ENCODE results near the gene TBC1D20.
"Not testable (repeated sequence)": the region's sequence is repeated elsewhere in the genome, so short reads cannot be mapped to it uniquely, and the experiment has no call there.

TBC1D20 gene

DNA sequence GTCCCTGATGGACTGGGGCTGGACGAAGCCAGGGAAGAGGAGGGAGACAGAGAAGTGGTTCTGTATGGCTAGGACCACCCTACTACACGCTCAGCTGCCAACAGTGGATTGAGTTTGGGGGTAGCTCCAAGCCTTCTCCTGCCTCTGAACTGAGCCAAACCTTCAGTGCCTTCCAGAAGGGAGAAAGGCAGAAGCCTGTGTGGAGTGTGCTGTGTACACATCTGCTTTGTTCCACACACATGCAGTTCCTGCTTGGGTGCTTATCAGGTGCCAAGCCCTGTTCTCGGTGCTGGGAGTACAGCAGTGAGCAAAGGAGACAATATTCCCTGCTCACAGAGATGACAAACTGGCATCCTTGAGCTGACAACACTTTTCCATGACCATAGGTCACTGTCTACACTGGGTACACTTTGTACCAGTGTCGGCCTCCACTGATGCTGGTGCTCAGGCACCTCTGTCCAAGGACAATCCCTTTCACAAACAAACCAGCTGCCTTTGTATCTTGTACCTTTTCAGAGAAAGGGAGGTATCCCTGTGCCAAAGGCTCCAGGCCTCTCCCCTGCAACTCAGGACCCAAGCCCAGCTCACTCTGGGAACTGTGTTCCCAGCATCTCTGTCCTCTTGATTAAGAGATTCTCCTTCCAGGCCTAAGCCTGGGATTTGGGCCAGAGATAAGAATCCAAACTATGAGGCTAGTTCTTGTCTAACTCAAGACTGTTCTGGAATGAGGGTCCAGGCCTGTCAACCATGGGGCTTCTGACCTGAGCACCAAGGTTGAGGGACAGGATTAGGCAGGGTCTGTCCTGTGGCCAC lies 65.5 kb downstream of the TBC1D20 start:
- Histone ChIP-seq H3K79me2 (ENCODE audit: control insufficient read depth, insufficient read depth, low read length) (no peaks in the 10 kb centered on the region), H2BK15ac (replicated peaks; ENCODE audit: low read depth) (no peak overlapping the region), H3K4me1 (ENCODE audit: control insufficient read depth, low read depth, low read length) (no peaks in the 10 kb centered on the region)

GRCh38 chr20:396252-396618 lies 66.1 kb downstream of the TBC1D20 start:
- Histone ChIP-seq H2BK5ac (ENCODE audit: low read length) (no peak overlapping the region), H3K36me3 (ENCODE audit: control insufficient read depth, insufficient read depth, low read length) (no peaks in the 10 kb centered on the region), H3K27me3 (ENCODE audit: insufficient read depth, low read length, poor library complexity) (no peaks in the 10 kb centered on the region), H4K5ac (ENCODE audit: low read length) (no peak overlapping the region), H3K9ac (ENCODE audit: low read length) (no peak overlapping the region), H3K23ac (ENCODE audit: low read length) (no peak overlapping the region), H3K79me2 (ENCODE audit: control insufficient read depth, insufficient read depth, low read length) (no peaks in the 10 kb centered on the region), H3K56ac (ENCODE audit: low read length) (no peak overlapping the region), H4K8ac (ENCODE audit: low read depth, low read length) (no peak overlapping the region), H3K27ac (ENCODE audit: low read depth, low read length) (no peak overlapping the region), H2AK5ac (ENCODE audit: low read length) (no peak overlapping the region), H3K18ac (ENCODE audit: low read length) (no peak overlapping the region), H3K4me3 (ENCODE audit: low read length) (no peak overlapping the region), H3K4me2 (ENCODE audit: low read length) (no peak overlapping the region), H3K79me1 (ENCODE audit: low read length) (no peaks in the 10 kb centered on the region), H2BK15ac (replicated peaks; ENCODE audit: low read depth) (no peak overlapping the region), H3K4ac (ENCODE audit: low read depth, low read length) (no peak overlapping the region), H3K4me1 (ENCODE audit: control insufficient read depth, low read depth, low read length) (no peaks in the 10 kb centered on the region), H2BK120ac (ENCODE audit: low read depth, low read length) (no peak overlapping the region)
- DNase-seq = no peak
- WGBS (ENCODE audit: extremely low coverage, insufficient coverage, low lambda C conversion rate) = no CpG with 5 or more reads among the region's 24 CpGs

More for the DNA sequence above, 65.5 kb downstream of the TBC1D20 start:
- Histone ChIP-seq H3K9ac (ENCODE audit: low read length) (no peak overlapping the region), H3K36me3 (ENCODE audit: control insufficient read depth, insufficient read depth, low read length) (no peaks in the 10 kb centered on the region), H3K4me3 (ENCODE audit: low read length) (no peak overlapping the region), H3K27me3 (ENCODE audit: insufficient read depth, low read length, poor library complexity) (no peaks in the 10 kb centered on the region), H3K4ac (ENCODE audit: low read depth, low read length) (no peak overlapping the region), H3K23ac (ENCODE audit: low read length) (no peak overlapping the region), H4K8ac (ENCODE audit: low read depth, low read length) (no peak overlapping the region), H2BK120ac (ENCODE audit: low read depth, low read length) (no peak overlapping the region), H2BK5ac (ENCODE audit: low read length) (no peak overlapping the region), H3K18ac (ENCODE audit: low read length) (no peak overlapping the region), H4K5ac (ENCODE audit: low read length) (no peak overlapping the region), H3K4me2 (ENCODE audit: low read length) (no peak overlapping the region), H3K27ac (ENCODE audit: low read depth, low read length) (no peak overlapping the region), H3K56ac (ENCODE audit: low read length) (no peak overlapping the region), H3K79me1 (ENCODE audit: low read length) (no peaks in the 10 kb centered on the region), H2AK5ac (ENCODE audit: low read length) (no peak overlapping the region)
- no peak for DNase-seq
- WGBS (ENCODE audit: extremely low coverage, insufficient coverage, low lambda C conversion rate) = no CpG with 5 or more reads among the region's 4 CpGs

DNA sequence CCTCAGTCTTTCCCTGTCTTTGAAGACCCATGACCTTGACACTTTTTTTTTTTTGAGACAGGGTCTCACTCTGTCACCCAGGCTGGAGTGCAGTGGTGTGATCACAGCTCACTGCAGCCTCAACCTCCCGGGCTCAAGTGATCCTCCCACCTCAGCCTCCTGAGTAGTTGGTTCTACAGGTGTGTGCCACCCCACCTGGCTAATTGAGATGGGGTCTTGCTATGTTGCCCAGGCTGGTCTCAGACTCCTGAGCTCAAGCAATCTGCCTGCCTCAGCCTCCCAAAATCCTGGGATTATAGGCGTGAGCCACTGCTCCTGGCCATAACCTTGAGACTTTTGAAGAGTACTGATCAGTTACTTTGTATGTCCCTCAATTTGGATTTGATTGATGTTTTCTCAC lies 69.0 kb downstream of the TBC1D20 start:
- H3K27ac ChIP-seq (ENCODE audit: low read depth, low read length); H3K18ac ChIP-seq (ENCODE audit: low read length); H3K79me2 ChIP-seq (ENCODE audit: control insufficient read depth, insufficient read depth, low read length); H3K4ac ChIP-seq (ENCODE audit: low read depth, low read length); H3K27me3 ChIP-seq (ENCODE audit: insufficient read depth, low read length, poor library complexity); DNase-seq; H3K36me3 ChIP-seq (ENCODE audit: control insufficient read depth, insufficient read depth, low read length); H4K5ac ChIP-seq (ENCODE audit: low read length); H3K79me1 ChIP-seq (ENCODE audit: low read length); H2AK5ac ChIP-seq (ENCODE audit: low read length); H2BK15ac ChIP-seq (replicated peaks; ENCODE audit: low read depth); H2BK120ac ChIP-seq (ENCODE audit: low read depth, low read length); H3K9ac ChIP-seq (ENCODE audit: low read length); H4K8ac ChIP-seq (ENCODE audit: low read depth, low read length); H3K4me2 ChIP-seq (ENCODE audit: low read length); H2BK5ac ChIP-seq (ENCODE audit: low read length); H3K23ac ChIP-seq (ENCODE audit: low read length); H3K56ac ChIP-seq (ENCODE audit: low read length); H3K4me3 ChIP-seq (ENCODE audit: low read length); H3K4me1 ChIP-seq (ENCODE audit: control insufficient read depth, low read depth, low read length): not testable (repeated sequence)
- WGBS (ENCODE audit: extremely low coverage, insufficient coverage, low lambda C conversion rate) = no CpG with 5 or more reads among the region's 2 CpGs

DNA sequence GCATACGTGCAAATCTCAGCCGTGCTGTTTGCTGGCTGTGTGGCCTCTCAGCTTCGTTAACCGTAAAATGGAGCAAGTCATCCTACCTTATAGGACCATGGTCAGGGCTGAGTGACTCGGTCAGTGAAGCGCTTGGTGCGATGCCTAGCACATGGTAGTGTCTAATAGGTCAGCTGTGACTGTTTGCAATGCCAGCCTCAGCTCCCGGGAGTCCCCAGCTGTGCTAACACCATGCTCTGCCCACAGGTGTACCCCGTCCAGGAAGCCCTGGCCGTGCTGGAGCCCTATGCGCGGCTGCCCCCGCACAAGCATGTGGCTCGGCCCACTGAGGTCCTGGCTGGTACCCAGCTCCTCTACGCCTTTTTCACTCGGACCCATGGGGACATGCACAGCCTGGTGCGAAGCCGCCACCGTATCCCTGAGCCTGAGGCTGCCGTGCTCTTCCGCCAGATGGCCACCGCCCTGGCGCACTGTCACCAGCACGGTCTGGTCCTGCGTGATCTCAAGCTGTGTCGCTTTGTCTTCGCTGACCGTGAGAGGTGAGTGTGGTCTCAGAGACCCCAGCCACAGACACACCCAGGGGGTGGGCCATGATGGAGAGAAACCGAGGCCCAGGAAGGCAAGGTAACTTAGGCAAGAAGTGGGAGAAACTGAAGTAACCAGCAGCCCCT lies 71.2 kb downstream of the TBC1D20 start:
- Histone ChIP-seq H3K4me2 (ENCODE audit: low read length) (no peak overlapping the region), H3K36me3 (ENCODE audit: control insufficient read depth, insufficient read depth, low read length) (peaks cover 2% of the 10 kb centered on the region), H3K4ac (ENCODE audit: low read depth, low read length) (no peak overlapping the region), H3K79me2 (ENCODE audit: control insufficient read depth, insufficient read depth, low read length) (no peaks in the 10 kb centered on the region), H3K18ac (ENCODE audit: low read length) (no peak overlapping the region), H3K27me3 (ENCODE audit: insufficient read depth, low read length, poor library complexity) (no peaks in the 10 kb centered on the region), H2BK5ac (ENCODE audit: low read length) (no peak overlapping the region), H3K56ac (ENCODE audit: low read length) (no peak overlapping the region), H3K4me3 (ENCODE audit: low read length) (no peak overlapping the region), H3K79me1 (ENCODE audit: low read length) (no peaks in the 10 kb centered on the region), H3K27ac (ENCODE audit: low read depth, low read length) (no peak overlapping the region), H3K23ac (ENCODE audit: low read length) (no peak overlapping the region), H4K5ac (ENCODE audit: low read length) (no peak overlapping the region), H2BK15ac (replicated peaks; ENCODE audit: low read depth) (no peak overlapping the region), H3K4me1 (ENCODE audit: control insufficient read depth, low read depth, low read length) (no peaks in the 10 kb centered on the region), H4K8ac (ENCODE audit: low read depth, low read length) (no peak overlapping the region), H3K9ac (ENCODE audit: low read length) (no peak overlapping the region), H2AK5ac (ENCODE audit: low read length) (no peak overlapping the region), H2BK120ac (ENCODE audit: low read depth, low read length) (no peak overlapping the region)
- WGBS (ENCODE audit: extremely low coverage, insufficient coverage, low lambda C conversion rate) = no CpG with 5 or more reads among the region's 29 CpGs
- DNase-seq = no peak

DNA sequence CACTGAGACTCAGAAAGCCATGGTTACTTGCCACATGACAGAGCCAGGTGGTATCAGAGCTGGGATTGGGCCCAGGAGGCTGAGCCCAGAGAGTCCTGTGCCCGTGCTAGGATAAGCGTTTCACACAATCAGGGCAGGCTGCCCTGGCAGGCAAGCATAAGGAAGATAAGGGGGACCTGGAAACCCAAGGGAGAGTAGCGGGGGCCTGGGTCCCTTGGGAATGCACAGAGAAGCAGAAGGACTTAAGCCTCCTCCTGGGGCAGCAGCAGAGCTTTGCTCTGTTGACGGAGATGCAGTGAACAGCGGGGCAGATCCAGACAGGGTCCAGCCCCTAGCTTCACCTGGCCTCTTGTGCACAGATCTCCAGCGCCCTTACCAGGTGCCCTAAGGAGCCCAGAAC lies 73.1 kb downstream of the TBC1D20 start:
- no peak overlapping the region for H3K23ac ChIP-seq (ENCODE audit: low read length)
- H3K9ac ChIP-seq (ENCODE audit: low read length) = no peak overlapping the region
- no peak for DNase-seq
- H3K4me3 ChIP-seq (ENCODE audit: low read length) = no peak overlapping the region
- H3K27me3 ChIP-seq (ENCODE audit: insufficient read depth, low read length, poor library complexity) = no peaks in the 10 kb centered on the region
- H4K8ac ChIP-seq (ENCODE audit: low read depth, low read length) = no peak overlapping the region
- no peak overlapping the region for H3K4ac ChIP-seq (ENCODE audit: low read depth, low read length)
- peaks cover 2% of the 10 kb centered on the region for H3K36me3 ChIP-seq (ENCODE audit: control insufficient read depth, insufficient read depth, low read length)
- H2BK120ac ChIP-seq (ENCODE audit: low read depth, low read length) = no peak overlapping the region
- no peaks in the 10 kb centered on the region for H3K4me1 ChIP-seq (ENCODE audit: control insufficient read depth, low read depth, low read length)
- H2AK5ac ChIP-seq (ENCODE audit: low read length) = no peak overlapping the region
- H3K79me2 ChIP-seq (ENCODE audit: control insufficient read depth, insufficient read depth, low read length) = no peaks in the 10 kb centered on the region
- H2BK5ac ChIP-seq (ENCODE audit: low read length) = no peak overlapping the region
- H3K18ac ChIP-seq (ENCODE audit: low read length) = no peak overlapping the region
- H4K5ac ChIP-seq (ENCODE audit: low read length) = no peak overlapping the region
- no peak overlapping the region for H2BK15ac ChIP-seq (replicated peaks; ENCODE audit: low read depth)
- no peaks in the 10 kb centered on the region for H3K79me1 ChIP-seq (ENCODE audit: low read length)
- no peak overlapping the region for H3K27ac ChIP-seq (ENCODE audit: low read depth, low read length)
- no CpG with 5 or more reads among the region's 6 CpGs for WGBS (ENCODE audit: extremely low coverage, insufficient coverage, low lambda C conversion rate)
- no peak overlapping the region for H3K56ac ChIP-seq (ENCODE audit: low read length)
- H3K4me2 ChIP-seq (ENCODE audit: low read length) = no peak overlapping the region

All from mesendoderm (in vitro differentiated cells).